ENCODE results near the gene MYL9.

Gene MYL9

GRCh38 chr20:36582821-36583220, 41.5 kb downstream of the MYL9 start:
- DNase-seq (ENCODE audit: low read depth): no peak

GRCh38 chr20:36584018-36584481, 42.7 kb downstream of the MYL9 start:
- DNase-seq (ENCODE audit: low read depth): no peak

- peak; percentile 49 for DNase-seq (ENCODE audit: low read depth)
Observed at GRCh38 chr20:36585410-36586125, 44.2 kb downstream of the MYL9 start.

GRCh38 chr20:36587388-36588070, 46.2 kb downstream of the MYL9 start:
- DNase-seq (ENCODE audit: low read depth): no peak

- no peak for DNase-seq (ENCODE audit: low read depth)
Observed at GRCh38 chr20:36591281-36591680, 50.0 kb downstream of the MYL9 start.

- DNase-seq (ENCODE audit: low read depth): no peak
Observed at GRCh38 chr20:36591854-36592641, 50.7 kb downstream of the MYL9 start.

- no peak for DNase-seq (ENCODE audit: low read depth)
Observed at GRCh38 chr20:36593347-36593929, 52.1 kb downstream of the MYL9 start.

- no peak for DNase-seq (ENCODE audit: low read depth)
Observed at GRCh38 chr20:36599912-36600345, 58.6 kb downstream of the MYL9 start.
